ENCODE measurements around the gene ZCCHC24.

Gene ZCCHC24

GRCh38 chr10:79488870-79489269 is 43.4 kb upstream of the ZCCHC24 start:
- H3K27ac ChIP-seq = no peak overlapping the region
- TF ChIP-seq ZFX (IDR thresholded peaks at IDR 0.05; ENCODE audit: borderline replicate concordance) = no peak
- TF ChIP-seq, protein P1, sequence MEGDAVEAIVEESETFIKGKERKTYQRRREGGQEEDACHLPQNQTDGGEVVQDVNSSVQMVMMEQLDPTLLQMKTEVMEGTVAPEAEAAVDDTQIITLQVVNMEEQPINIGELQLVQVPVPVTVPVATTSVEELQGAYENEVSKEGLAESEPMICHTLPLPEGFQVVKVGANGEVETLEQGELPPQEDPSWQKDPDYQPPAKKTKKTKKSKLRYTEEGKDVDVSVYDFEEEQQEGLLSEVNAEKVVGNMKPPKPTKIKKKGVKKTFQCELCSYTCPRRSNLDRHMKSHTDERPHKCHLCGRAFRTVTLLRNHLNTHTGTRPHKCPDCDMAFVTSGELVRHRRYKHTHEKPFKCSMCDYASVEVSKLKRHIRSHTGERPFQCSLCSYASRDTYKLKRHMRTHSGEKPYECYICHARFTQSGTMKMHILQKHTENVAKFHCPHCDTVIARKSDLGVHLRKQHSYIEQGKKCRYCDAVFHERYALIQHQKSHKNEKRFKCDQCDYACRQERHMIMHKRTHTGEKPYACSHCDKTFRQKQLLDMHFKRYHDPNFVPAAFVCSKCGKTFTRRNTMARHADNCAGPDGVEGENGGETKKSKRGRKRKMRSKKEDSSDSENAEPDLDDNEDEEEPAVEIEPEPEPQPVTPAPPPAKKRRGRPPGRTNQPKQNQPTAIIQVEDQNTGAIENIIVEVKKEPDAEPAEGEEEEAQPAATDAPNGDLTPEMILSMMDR (IDR thresholded peaks at IDR 0.05) = no peak

- TF ChIP-seq ZFX (IDR thresholded peaks at IDR 0.05; ENCODE audit: borderline replicate concordance) = no peak
- TF ChIP-seq, protein P1 (IDR thresholded peaks at IDR 0.05) = no peak
- H3K27ac ChIP-seq = no peak overlapping the region
Observed at GRCh38 chr10:79488336-79488735, 42.9 kb upstream of the ZCCHC24 start.

- H3K27ac ChIP-seq = no peak overlapping the region
- TF ChIP-seq, protein P1 (IDR thresholded peaks at IDR 0.05) = peak; percentile 83
- no peak for TF ChIP-seq ZFX (IDR thresholded peaks at IDR 0.05; ENCODE audit: borderline replicate concordance)
Observed at GRCh38 chr10:79487296-79488194, 42.1 kb upstream of the ZCCHC24 start.

GRCh38 chr10:79484476-79484875 is 39.1 kb upstream of the ZCCHC24 start:
- TF ChIP-seq, protein P1 (IDR thresholded peaks at IDR 0.05) = no peak
- TF ChIP-seq ZFX (IDR thresholded peaks at IDR 0.05; ENCODE audit: borderline replicate concordance) = no peak
- H3K27ac ChIP-seq = no peak overlapping the region

- no peak overlapping the region for H3K27ac ChIP-seq
- TF ChIP-seq, protein P1 (IDR thresholded peaks at IDR 0.05) = no peak
- no peak for TF ChIP-seq ZFX (IDR thresholded peaks at IDR 0.05; ENCODE audit: borderline replicate concordance)
Observed at GRCh38 chr10:79483948-79484347, 38.5 kb upstream of the ZCCHC24 start.

- H3K27ac ChIP-seq = no peak overlapping the region
- no peak for TF ChIP-seq ZFX (IDR thresholded peaks at IDR 0.05; ENCODE audit: borderline replicate concordance)
- TF ChIP-seq, protein P1 (IDR thresholded peaks at IDR 0.05) = no peak
Observed at GRCh38 chr10:79483299-79483698, 37.9 kb upstream of the ZCCHC24 start.

DNA sequence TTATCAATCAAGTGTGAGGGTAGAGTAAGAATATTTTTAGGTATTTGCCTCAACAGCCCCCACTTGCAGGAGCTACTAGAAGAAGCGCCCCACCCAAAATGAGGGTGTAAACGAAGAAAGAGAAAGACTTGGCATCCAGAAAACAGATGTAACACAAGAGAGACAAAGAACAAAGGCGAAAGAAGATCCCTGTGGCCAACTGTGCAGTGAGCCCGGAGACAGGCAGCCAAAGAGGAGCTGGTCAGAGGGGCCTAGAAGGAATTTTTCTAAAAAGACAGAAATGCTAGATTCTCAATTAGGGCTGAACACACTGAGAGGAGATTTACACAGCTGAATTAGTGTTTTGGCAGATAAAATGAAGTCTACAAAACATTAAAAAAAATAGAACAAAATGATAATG is 37.3 kb upstream of the ZCCHC24 start:
- no peak overlapping the region for H3K27ac ChIP-seq
- TF ChIP-seq ZFX (IDR thresholded peaks at IDR 0.05; ENCODE audit: borderline replicate concordance) = no peak
- TF ChIP-seq, protein P1 (IDR thresholded peaks at IDR 0.05) = no peak
